GM18907 (cell line): ENCODE measurements around the gene SAMD4A.
A peak's percentile ranks its signal among the peaks of the same experiment; 100 is the strongest.

ENCODE experiments used
- ATAC-seq: cut with Tn5 transposase; IDR thresholded peaks from one replicate; pipeline ENCODE4 v1.9.1; 2021; ENCODE audit warnings: mild to moderate bottlenecking, moderate library complexity; ENCODE audit not compliant: unreplicated experiment

SAMD4A gene

GRCh38 chr14:54564868-54565784 lies 1.8 kb upstream of the SAMD4A start:
- ATAC-seq: peak; percentile 42

GRCh38 chr14:54565785-54566409 lies 1.0 kb upstream of the SAMD4A start:
- peak; percentile 59 for ATAC-seq

- no peak for ATAC-seq
These were observed 303 bp downstream of the SAMD4A start for GRCh38 chr14:54567224-54567638.

GRCh38 chr14:54567639-54568561 lies 972 bp downstream of the SAMD4A start:
- ATAC-seq: peak; percentile 26

GRCh38 chr14:54568821-54569595 lies 2.1 kb downstream of the SAMD4A start:
- no peak for ATAC-seq

- no peak for ATAC-seq
These were observed 3.1 kb downstream of the SAMD4A start for GRCh38 chr14:54570047-54570446.

- ATAC-seq: no peak
These were observed 3.9 kb downstream of the SAMD4A start for GRCh38 chr14:54570631-54571415.

GRCh38 chr14:54572316-54572715 lies 5.4 kb downstream of the SAMD4A start:
- no peak for ATAC-seq

GRCh38 chr14:54574528-54574927 lies 7.6 kb downstream of the SAMD4A start:
- ATAC-seq: no peak

- no peak for ATAC-seq
These were observed 10.6 kb downstream of the SAMD4A start for GRCh38 chr14:54577494-54577893.

GRCh38 chr14:54577977-54578376 lies 11.0 kb downstream of the SAMD4A start:
- ATAC-seq: no peak

- ATAC-seq: no peak
These were observed 12.7 kb downstream of the SAMD4A start for GRCh38 chr14:54579621-54580020.

GRCh38 chr14:54580933-54581332 lies 14.0 kb downstream of the SAMD4A start:
- no peak for ATAC-seq

GRCh38 chr14:54582334-54582733 lies 15.4 kb downstream of the SAMD4A start:
- no peak for ATAC-seq

- no peak for ATAC-seq
These were observed 17.2 kb downstream of the SAMD4A start for GRCh38 chr14:54584097-54584496.

- ATAC-seq: no peak
These were observed 18.3 kb downstream of the SAMD4A start for GRCh38 chr14:54585214-54585613.

GRCh38 chr14:54589076-54589475 lies 22.1 kb downstream of the SAMD4A start:
- ATAC-seq: no peak

- ATAC-seq: no peak
These were observed 22.9 kb downstream of the SAMD4A start for GRCh38 chr14:54589843-54590242.

- no peak for ATAC-seq
These were observed 23.6 kb downstream of the SAMD4A start for GRCh38 chr14:54590481-54590880.

- ATAC-seq: no peak
These were observed 24.5 kb downstream of the SAMD4A start for GRCh38 chr14:54591461-54591860.
